Heart right ventricle (tissue), 16 donors: Measurements from ENCODE around the gene PRKACA. TPM values are rescaled to one million over a fixed set of nuclear protein-coding genes. Genes with fewer than 3 reads are reported as not detected.

Source experiments
- ATAC-seq, 8 donors: fragments of 200-7000 bp; cut with Tn5 transposase; one replicate each; pipeline ENCODE4 v1.9.1; 2020; ENCODE audit warnings: mild to moderate bottlenecking in 8 of 8, moderate library complexity in 8 of 8, moderate number of reproducible peaks in 1 of 8
- DNase-seq, 2 donors: peaks; one replicate each; pipeline ENCODE4 v3.0.0-alpha.2; 2020
- H3K27ac ChIP-seq, 10 donors: fragments of 200-600 bp; sonication (generic) in 2 of 10; one replicate each; pipeline versions ENCODE4 v1.5.0 to v1.8.0; 2020 to 2022; ENCODE audit warnings: mild to moderate bottlenecking in 3 of 10
- H3K27me3 ChIP-seq, 7 donors: fragments of 200-600 bp; one replicate each; pipeline ENCODE4 v1.8.0; 2021 to 2022; ENCODE audit warnings: mild to moderate bottlenecking in 2 of 7
- H3K36me3 ChIP-seq, 9 donors: fragments of 200-600 bp; sonication (generic) in 1 of 9; one replicate each; pipeline versions ENCODE4 v1.5.0 to v1.8.0; 2020 to 2022; ENCODE audit warnings: mild to moderate bottlenecking in 2 of 9
- H3K4me1 ChIP-seq, 9 donors: fragments of 200-600 bp; sonication (generic) in 1 of 9; one replicate each; pipeline versions ENCODE4 v1.5.0 to v1.8.0; 2020 to 2022; ENCODE audit warnings: mild to moderate bottlenecking in 4 of 9
- H3K4me3 ChIP-seq, 10 donors: fragments of 200-600 bp; sonication (generic) in 2 of 10; one replicate each; pipeline versions ENCODE4 v1.5.0 to v1.8.0; 2020 to 2022; ENCODE audit warnings: mild to moderate bottlenecking in 7 of 10, moderate library complexity in 2 of 10
- H3K9me3 ChIP-seq, 11 donors: fragments of 200-600 bp in 10 of 11; sonication (generic) in 2 of 11; one replicate each; pipeline versions ENCODE4 v1.5.0 to v1.8.0; 2013 to 2022; ENCODE audit warnings: mild to moderate bottlenecking in 2 of 11, control low read depth in 1 of 11, moderate library complexity in 1 of 11
- CTCF ChIP-seq, 9 donors: fragments of 200-600 bp; sonication (generic) in 2 of 9; IDR thresholded peaks; one replicate each; pipeline versions ENCODE4 v1.5.0 to v1.8.0; 2021 to 2022; ENCODE audit warnings: antibody characterized with exemption in 9 of 9, mild to moderate bottlenecking in 5 of 9, moderate library complexity in 1 of 9
- WGBS, 2 donors: extraction: QIAGEN DNeasy Blood & Tissue Kit; methylation state at CpG; one replicate each; pipeline ENCODE4 v1.1.7; 2013; ENCODE audit warnings: inconsistent platforms in 1 of 2; 5-methylcytosine and 5-hydroxymethylcytosine counted together
- intact Hi-C, 10 donors: fragments of 100-400 bp; cut with DNase I; formaldehyde crosslinking; loops; one replicate each; pipeline versions ENCODE4 v1.11.1 to v1.14.2; 2022
- long read RNA-seq, 3 donors: library from polyadenylated mRNA; unstranded; transcript quantifications; one replicate each; pipeline ENCODE4 v2.0.0, GENCODE V29; 2020 to 2021
- polyA plus RNA-seq, 2 donors: library from polyadenylated mRNA; stranded (reverse); fragments of 200-250 nt; gene quantifications; one replicate each; pipeline ENCODE4 v1.2.3, GENCODE V29; 2013
- total RNA-seq, 10 donors: library from RNA; stranded (reverse); fragmentation: NEBNext Ultra II Directional in 3 of 10; extraction: Animal tissue kit (Norgen Biotek cat#: 25700) in 3 of 10; gene quantifications; one replicate each; pipeline versions ENCODE4 v1.2.1 to v1.2.4, GENCODE V29; 2021 to 2023
- donor health status: Arrhythmogenic right ventricular cardiomyopathy.
- donor health status: ischemic (EF 13 %, LVEDD 7.1; RV severe dilation, severe dysfunction).
- donor health status: healthy with polysubstance abuse.
- donor health status: DM: no; HTN: yes; CAD: no.
- donor health status: DM: no; HTN: no; CAD: no.
- donor health status: ischemic (EF 25% LVEDD 6.9; RV normal size, moderate dysfunction).
- donor health status: ischemic (EF 25% LVEDD 5.7; RV mildly dilated, moderate dysfunction).
- donor health status: healthy.
- donor health status: DM: yes; HTN: yes; CAD: no.
- donor health status: Ischemic cardiomyopathy.
- donor health status: ischemic (EF 35%, LVEDD 5.7; RV mildly dilated, moderate dysfunction).
- donor health status: nonischemic (EF 11% LVEDD 7.7; RV severe dilation, severe dysfunction).
- donor health status: DM: yes; HTN: yes; CAD: no.
- donor health status: PGD.
- donor health status: ischemic (EF 29% LVEDD 5.4; RV normal size, mild dysfunction).
- donor health status: nonischemic (EF 23%, LVEDD 6.1; RV moderate dilation, normal function).

PRKACA gene
- total RNA-seq (100 to 1,000 TPM; 473 to 691 (median 518) TPM), polyA plus RNA-seq (100 to 1,000 TPM; 196 to 214 TPM)
- long read RNA-seq, donor 1, partial matches to known transcripts: 5 of 255 reads
- long read RNA-seq, donor 1, other reads (novel, unspliced or antisense): 249 of 255 reads
- long read RNA-seq, donor 2, partial matches to known transcripts: 9 of 368 reads
- long read RNA-seq, donor 2, other reads (novel, unspliced or antisense): 359 of 368 reads
- long read RNA-seq, donor 3, partial matches to known transcripts: 3 of 60 reads
- long read RNA-seq, donor 3, other reads (novel, unspliced or antisense): 57 of 60 reads

GRCh38 chr19:14117668-14118164, at the start of gene PRKACA:
Gene PRKACA (minus strand): TSS chr19:14117762. CDS start chr19:14117547, 215 bp downstream.
- Histone ChIP-seq H3K4me1 (peaks cover 38 to 66% (median 62%) of the 10 kb centered on the region in 9 donors), H3K4me3 (peak within 1 kb of the TSS; percentile 83 to 96 (median 90)), H3K36me3 (no peaks in the 10 kb centered on the region), H3K27me3 (no peaks in the 10 kb centered on the region), H3K27ac (peak within 1 kb of the TSS; percentile 86 to 100 (median 99)), H3K9me3 (no peaks in the 10 kb centered on the region)
- TF ChIP-seq CTCF (IDR thresholded peaks at IDR 0.05): no peak
- peak; percentile 98 to 99 for DNase-seq
- intact Hi-C loops: loop anchor here in 8 of 10 donors (1.0 to 5.0 kb wide), 4 partner anchors 19 to 40 kb away; partner anchors contain the start of genes ASF1B (in 1 of the 8) and SAMD1 (in 1 of the 8)
- WGBS, 2 donors: 0% methylated on average over 46 to 67 of the region's 67 CpGs
- peak; percentile 85 to 95 (median 90) for ATAC-seq

GRCh38 chr19:14166999-14167575, 49.5 kb upstream of the PRKACA start:
- intact Hi-C loops: loop anchor here in 1 of 10 donors (1.0 kb wide), 1 partner anchor 21 kb away; no protein-coding TSS in a partner anchor
- peaks cover 0 to 42% (median 9%) of the 10 kb centered on the region in 9 donors for H3K36me3 ChIP-seq

GRCh38 chr19:14165990-14166830, 48.6 kb upstream of the PRKACA start:
- TF ChIP-seq CTCF (IDR thresholded peaks at IDR 0.05): no peak
- ATAC-seq: no peak
- 74 to 78% methylated on average over 19 to 20 of the region's 20 CpGs for WGBS, 2 donors

More at GRCh38 chr19:14166999-14167575, 49.5 kb upstream of the PRKACA start:
- Histone ChIP-seq H3K4me3 (peak overlapping the region in 6 of 10 donors; percentile 14 to 37 (median 21)), H3K4me1 (peaks cover 0 to 24% (median 13%) of the 10 kb centered on the region in 9 donors), H3K27ac (peak overlapping the region in 9 of 10 donors; percentile 39 to 65 (median 52)), H3K27me3 (no peaks in the 10 kb centered on the region), H3K9me3 (no peaks in the 10 kb centered on the region)
- peak in 4 of 8 donors; percentile 13 to 31 (median 22) for ATAC-seq
- no peak for TF ChIP-seq CTCF (IDR thresholded peaks at IDR 0.05)
- WGBS, 2 donors: 49 to 63% methylated on average over 9 to 12 of the region's 12 CpGs
- DNase-seq: no peak

More at GRCh38 chr19:14165990-14166830, 48.6 kb upstream of the PRKACA start:
- intact Hi-C loops: no loop called here
- DNase-seq: no peak
- H3K27ac ChIP-seq: peak overlapping the region in 2 of 10 donors; percentile 41 to 65
- no peaks in the 10 kb centered on the region for H3K27me3 ChIP-seq
- H3K9me3 ChIP-seq: no peaks in the 10 kb centered on the region
- peak overlapping the region in 3 of 10 donors; percentile 14 to 15 (median 15) for H3K4me3 ChIP-seq
- H3K4me1 ChIP-seq: peaks cover 0 to 24% (median 13%) of the 10 kb centered on the region in 9 donors
- H3K36me3 ChIP-seq: peaks cover 0 to 39% (median 9%) of the 10 kb centered on the region in 9 donors
